ENCODE measurements around the gene ZNF737. TPM values are rescaled to one million over a fixed set of nuclear protein-coding genes. Genes with fewer than 3 reads are reported as not detected.
A peak's percentile ranks its signal among the peaks of the same experiment; 100 is the strongest.
"Not testable (repeated sequence)": the region's sequence is repeated elsewhere in the genome, so short reads cannot be mapped to it uniquely, and the experiment has no call there.

The ZNF737 gene
- 10 to 100 TPM in 3 of 4 donors, 1 to 10 TPM in 1; 9.5 to 17.7 (median 11.2) TPM for total RNA-seq
- 1 to 10 TPM; 1.2 to 8.1 (median 1.8) TPM for polyA plus RNA-seq

GRCh38 chr19:20565321-20566018 lies at the start of gene ZNF737:
Gene ZNF737 (minus strand): TSS chr19:20565781. CDS start chr19:20565640, 141 bp downstream.
- 0 to 1% methylated on average over 28 of the region's 28 CpGs for WGBS, 2 donors
- intact Hi-C loops (cut with DNase I) = loop anchor here (2.0 to 10.0 kb wide), 5 partner anchors 95 to 459 kb away; partner anchors contain the start of genes ZNF430, ZNF626, ZNF66 and ZNF85
- H3K4me1 ChIP-seq = peaks cover 0 to 26% (median 14%) of the 10 kb centered on the region in 4 donors

GRCh38 chr19:20614971-20615370 lies 49.4 kb upstream of the ZNF737 start:
- intact Hi-C loops (cut with DNase I); H3K36me3 ChIP-seq; H3K27ac ChIP-seq; H3K27me3 ChIP-seq; H3K4me3 ChIP-seq; DNase-seq: not testable (repeated sequence)
- 74 to 92% methylated on average over 4 of the region's 4 CpGs for WGBS, 2 donors
- H3K4me1 ChIP-seq = peaks cover 0 to 16% (median 0%) of the 10 kb centered on the region in 4 donors
- peaks cover 0 to 32% (median 1%) of the 10 kb centered on the region in 4 donors for H3K9me3 ChIP-seq

More at GRCh38 chr19:20565321-20566018, at the start of gene ZNF737:
- Histone ChIP-seq H3K4me3 (peak within 1 kb of the TSS; percentile 55 to 83 (median 64)), H3K9me3 (peaks cover 0 to 16% (median 0%) of the 10 kb centered on the region in 4 donors), H3K27ac (peak within 1 kb of the TSS; percentile 82 to 95 (median 88)), H3K27me3 (no peaks in the 10 kb centered on the region), H3K36me3 (peaks cover 0 to 6% (median 0%) of the 10 kb centered on the region in 4 donors)
- TF ChIP-seq POLR2A (IDR thresholded peaks at IDR 0.05) (peak; percentile 50 to 73), CTCF (IDR thresholded peaks at IDR 0.05) (peak in 3 of 4 experiments; percentile 18 to 42 (median 41)), EP300 (IDR thresholded peaks at IDR 0.05) (no peak), POLR2AphosphoS5 (IDR thresholded peaks at IDR 0.05) (peak; percentile 49 to 87 (median 80))
- peak; percentile 98 for DNase-seq

- H3K27ac ChIP-seq = peak overlapping the region in 3 of 4 donors; percentile 49 to 66 (median 61)
- TF ChIP-seq POLR2A (IDR thresholded peaks at IDR 0.05) (no peak), POLR2AphosphoS5 (IDR thresholded peaks at IDR 0.05) (no peak), EP300 (IDR thresholded peaks at IDR 0.05) (no peak), CTCF (IDR thresholded peaks at IDR 0.05) (no peak)
- intact Hi-C loops (cut with DNase I) = no loop called here
- DNase-seq = no peak
- H3K4me3 ChIP-seq = peak overlapping the region; percentile 19 to 41 (median 22)
- H3K9me3 ChIP-seq = peaks cover 0 to 36% (median 0%) of the 10 kb centered on the region in 4 donors
- H3K27me3 ChIP-seq = no peaks in the 10 kb centered on the region
- WGBS, 2 donors = 47 to 55% methylated on average over 5 of the region's 5 CpGs
- no peaks in the 10 kb centered on the region for H3K36me3 ChIP-seq
- H3K4me1 ChIP-seq = peaks cover 0 to 16% (median 0%) of the 10 kb centered on the region in 4 donors
Observed at GRCh38 chr19:20612711-20613316, 47.2 kb upstream of the ZNF737 start.

GRCh38 chr19:20611866-20612265 lies 46.3 kb upstream of the ZNF737 start:
- peaks cover 0 to 16% (median 0%) of the 10 kb centered on the region in 4 donors for H3K4me1 ChIP-seq
- intact Hi-C loops (cut with DNase I) = no loop called here
- H3K27ac ChIP-seq = peak overlapping the region in 2 of 4 donors; percentile 61 to 66
- WGBS, 2 donors = 81 to 86% methylated on average over 6 of the region's 6 CpGs
- H3K9me3 ChIP-seq = peaks cover 0 to 32% (median 0%) of the 10 kb centered on the region in 4 donors
- no peaks in the 10 kb centered on the region for H3K27me3 ChIP-seq
- DNase-seq = no peak
- H3K36me3 ChIP-seq = no peaks in the 10 kb centered on the region
- peak overlapping the region in 2 of 4 donors; percentile 19 to 41 for H3K4me3 ChIP-seq
- no peak for TF ChIP-seq CTCF (IDR thresholded peaks at IDR 0.05)
- no peak for TF ChIP-seq EP300 (IDR thresholded peaks at IDR 0.05)
- TF ChIP-seq POLR2AphosphoS5 (IDR thresholded peaks at IDR 0.05) = no peak
- TF ChIP-seq POLR2A (IDR thresholded peaks at IDR 0.05) = no peak

- H3K36me3 ChIP-seq = no peaks in the 10 kb centered on the region
- no peak overlapping the region for H3K27ac ChIP-seq
- TF ChIP-seq POLR2A (IDR thresholded peaks at IDR 0.05) = no peak
- no peak for TF ChIP-seq EP300 (IDR thresholded peaks at IDR 0.05)
- TF ChIP-seq POLR2AphosphoS5 (IDR thresholded peaks at IDR 0.05) = no peak
- no peak for DNase-seq
- H3K4me3 ChIP-seq = no peak overlapping the region
- peaks cover 0 to 12% (median 0%) of the 10 kb centered on the region in 4 donors for H3K9me3 ChIP-seq
- no peaks in the 10 kb centered on the region for H3K27me3 ChIP-seq
- intact Hi-C loops (cut with DNase I) = no loop called here
- WGBS, 2 donors = 0 to 93% methylated on average over 1 of the region's 1 CpG
- peaks cover 0 to 3% (median 0%) of the 10 kb centered on the region in 4 donors for H3K4me1 ChIP-seq
Observed at GRCh38 chr19:20607943-20608342, 42.4 kb upstream of the ZNF737 start.

Measured in sigmoid colon (tissue), 7 donors.